RWPE2 (cell line): ENCODE results near the gene MUC21.

Source experiments
- ATAC-seq: fragments of 200-7000 bp; cut with Tn5 transposase; 3 replicates; pipeline ENCODE4 v1.9.1; 2021; ENCODE audit warnings: low read depth
- DNase-seq: peaks from one replicate; pipeline ENCODE4 v3.0.0-alpha.2; 2020; ENCODE audit warnings: low spot score
- H3K27ac ChIP-seq: fragments of 450-650 bp; 2 replicates; pipeline ENCODE4 v1.5.1; 2017; ENCODE audit warnings: mild to moderate bottlenecking; ENCODE audit not compliant: poor library complexity, severe bottlenecking
- H3K27me3 ChIP-seq: fragments of 250-450 bp; sonication (Bioruptor Pico); 2 replicates; pipeline ENCODE4 v1.5.1; 2021; ENCODE audit warnings: mild to moderate bottlenecking, moderate library complexity; ENCODE audit not compliant: insufficient read depth, poor library complexity, severe bottlenecking
- H3K36me3 ChIP-seq: fragments of 250-450 bp; sonication (Bioruptor Pico); 2 replicates; pipeline ENCODE4 v1.5.1; 2020; ENCODE audit warnings: low read depth, mild to moderate bottlenecking, moderate library complexity
- H3K4me1 ChIP-seq: fragments of 250-450 bp; sonication (Bioruptor Pico); 2 replicates; pipeline ENCODE4 v1.5.1; 2021; ENCODE audit warnings: mild to moderate bottlenecking, moderate library complexity; ENCODE audit not compliant: insufficient read depth, poor library complexity, severe bottlenecking
- H3K4me3 ChIP-seq: fragments of 250-450 bp; sonication (Bioruptor Pico); 2 replicates; pipeline ENCODE4 v1.5.1; 2021; ENCODE audit warnings: mild to moderate bottlenecking, moderate library complexity; ENCODE audit not compliant: severe bottlenecking
- H3K9me3 ChIP-seq: fragments of 250-450 bp; sonication (Bioruptor Pico); 2 replicates; pipeline ENCODE4 v1.5.1; 2021; ENCODE audit warnings: mild to moderate bottlenecking, moderate library complexity; ENCODE audit not compliant: severe bottlenecking
- TF ChIP-seq, protein P1 (sequence below): fragments of 450-650 bp; IDR thresholded peaks from one replicate; pipeline ENCODE4 v1.5.1; 2017; ENCODE audit warnings: mild to moderate bottlenecking, moderate library complexity; ENCODE audit not compliant: poor library complexity, severe bottlenecking

Gene MUC21

DNA sequence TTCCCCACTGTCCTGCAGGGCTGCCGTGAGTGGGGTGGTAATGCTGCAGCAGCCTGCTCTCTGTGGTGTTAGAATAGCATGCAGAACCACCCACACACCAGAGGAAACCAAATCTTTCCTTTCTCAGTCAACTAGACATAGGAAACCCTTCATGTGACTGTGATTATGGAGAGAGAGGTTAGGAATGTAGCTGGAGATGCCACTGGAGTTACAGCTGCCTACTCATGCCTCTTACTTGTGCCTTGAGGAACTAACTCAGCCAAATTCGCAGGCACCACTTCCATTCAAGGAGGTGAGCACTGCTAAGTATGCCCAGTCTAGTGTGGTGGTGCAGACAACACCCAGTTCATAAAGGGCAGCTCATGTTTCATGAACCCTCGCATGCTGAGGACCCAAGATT, 54.2 kb downstream of the MUC21 start:
- no peak overlapping the region for H3K27ac ChIP-seq
- H3K36me3 ChIP-seq: no peaks in the 10 kb centered on the region
- ATAC-seq (peak; percentile 36; the same call in 1 of the 3 replicates), DNase-seq (no peak)
- no peaks in the 10 kb centered on the region for H3K9me3 ChIP-seq
- peaks cover 12% of the 10 kb centered on the region for H3K4me1 ChIP-seq
- H3K4me3 ChIP-seq: no peak overlapping the region
- TF ChIP-seq, protein P1, sequence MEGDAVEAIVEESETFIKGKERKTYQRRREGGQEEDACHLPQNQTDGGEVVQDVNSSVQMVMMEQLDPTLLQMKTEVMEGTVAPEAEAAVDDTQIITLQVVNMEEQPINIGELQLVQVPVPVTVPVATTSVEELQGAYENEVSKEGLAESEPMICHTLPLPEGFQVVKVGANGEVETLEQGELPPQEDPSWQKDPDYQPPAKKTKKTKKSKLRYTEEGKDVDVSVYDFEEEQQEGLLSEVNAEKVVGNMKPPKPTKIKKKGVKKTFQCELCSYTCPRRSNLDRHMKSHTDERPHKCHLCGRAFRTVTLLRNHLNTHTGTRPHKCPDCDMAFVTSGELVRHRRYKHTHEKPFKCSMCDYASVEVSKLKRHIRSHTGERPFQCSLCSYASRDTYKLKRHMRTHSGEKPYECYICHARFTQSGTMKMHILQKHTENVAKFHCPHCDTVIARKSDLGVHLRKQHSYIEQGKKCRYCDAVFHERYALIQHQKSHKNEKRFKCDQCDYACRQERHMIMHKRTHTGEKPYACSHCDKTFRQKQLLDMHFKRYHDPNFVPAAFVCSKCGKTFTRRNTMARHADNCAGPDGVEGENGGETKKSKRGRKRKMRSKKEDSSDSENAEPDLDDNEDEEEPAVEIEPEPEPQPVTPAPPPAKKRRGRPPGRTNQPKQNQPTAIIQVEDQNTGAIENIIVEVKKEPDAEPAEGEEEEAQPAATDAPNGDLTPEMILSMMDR: no peak
- no peaks in the 10 kb centered on the region for H3K27me3 ChIP-seq

- TF ChIP-seq, protein P1: no peak
These were observed 55.0 kb downstream of the MUC21 start for GRCh38 chr6:31038559-31038958.

More at GRCh38 chr6:31038559-31038958, 55.0 kb downstream of the MUC21 start:
- ATAC-seq (no peak), DNase-seq (no peak)
- Histone ChIP-seq H3K27ac (no peak overlapping the region), H3K9me3 (no peaks in the 10 kb centered on the region), H3K4me1 (peaks cover 12% of the 10 kb centered on the region), H3K27me3 (no peaks in the 10 kb centered on the region), H3K36me3 (no peaks in the 10 kb centered on the region), H3K4me3 (no peak overlapping the region)
